Stimulated activated naive CD8-positive, alpha-beta T cell treated with anti-CD3 and anti-CD28 coated beads, Interleukin-15, amount 100 ng/mL, for 72 hours (primary cell): ENCODE results near the gene OOSP1.

Experiments
- ATAC-seq: fragments of 150-1000 bp; cut with Tn5 transposase; 2 replicates; pipeline ENCODE4 v1.10.0; 2021; ENCODE audit warnings: mild to moderate bottlenecking, moderate library complexity
- DNase-seq, 2 donors: peaks; one replicate each; pipeline ENCODE4 v3.0.0; 2021 to 2022
- H3K27ac Mint-ChIP-seq, 2 donors: one replicate each; pipeline ENCODE4 v1.8.0; 2022; ENCODE audit warnings: mild to moderate bottlenecking in 2 of 2, mixed read lengths in 2 of 2, moderate library complexity in 2 of 2
- H3K27me3 Mint-ChIP-seq: one replicate; pipeline ENCODE4 v1.8.0; 2022; ENCODE audit warnings: mixed read lengths
- H3K4me1 Mint-ChIP-seq: one replicate; pipeline ENCODE4 v1.8.0; 2022; ENCODE audit warnings: mild to moderate bottlenecking, mixed read lengths
- H3K4me3 Mint-ChIP-seq, 2 donors: one replicate each; pipeline ENCODE4 v1.8.0; 2022; ENCODE audit warnings: mild to moderate bottlenecking in 2 of 2, mixed read lengths in 2 of 2, moderate library complexity in 1 of 2
- H3K9me3 Mint-ChIP-seq, 2 donors: one replicate each; pipeline ENCODE4 v1.8.0; 2022; ENCODE audit warnings: mixed read lengths in 2 of 2

The OOSP1 gene

GRCh38 chr11:59983212-59983611, 45.0 kb downstream of the OOSP1 start:
- Mint-ChIP-seq H3K27ac (no peak overlapping the region), H3K27me3 (no peaks in the 10 kb centered on the region), H3K4me3 (no peak overlapping the region), H3K4me1 (no peaks in the 10 kb centered on the region), H3K9me3 (no peaks in the 10 kb centered on the region)
- ATAC-seq (no peak), DNase-seq (no peak)

DNA sequence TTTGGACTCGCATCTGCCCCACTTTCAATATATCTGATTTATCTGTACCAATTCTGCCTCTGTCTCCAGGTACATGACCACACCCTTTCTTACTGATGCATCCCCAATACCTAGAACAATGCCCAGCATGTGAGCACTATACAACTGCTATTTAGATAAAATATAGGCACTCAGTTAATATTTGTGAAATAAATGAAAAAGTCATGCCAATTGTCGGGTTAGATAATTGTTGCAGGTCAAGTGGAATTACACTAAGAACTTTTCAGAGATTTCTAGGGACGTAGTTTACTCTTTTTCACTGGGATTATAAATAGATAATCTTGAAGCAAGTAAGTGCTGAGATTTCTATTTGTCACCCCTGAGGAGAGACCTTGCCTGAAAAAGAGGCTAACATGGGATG, 46.1 kb downstream of the OOSP1 start:
- Mint-ChIP-seq H3K4me1 (no peaks in the 10 kb centered on the region), H3K27me3 (no peaks in the 10 kb centered on the region), H3K27ac (no peak overlapping the region), H3K4me3 (no peak overlapping the region), H3K9me3 (peaks cover 6 to 7% of the 10 kb centered on the region in 2 donors)
- DNase-seq (no peak), ATAC-seq (no peak)

DNA sequence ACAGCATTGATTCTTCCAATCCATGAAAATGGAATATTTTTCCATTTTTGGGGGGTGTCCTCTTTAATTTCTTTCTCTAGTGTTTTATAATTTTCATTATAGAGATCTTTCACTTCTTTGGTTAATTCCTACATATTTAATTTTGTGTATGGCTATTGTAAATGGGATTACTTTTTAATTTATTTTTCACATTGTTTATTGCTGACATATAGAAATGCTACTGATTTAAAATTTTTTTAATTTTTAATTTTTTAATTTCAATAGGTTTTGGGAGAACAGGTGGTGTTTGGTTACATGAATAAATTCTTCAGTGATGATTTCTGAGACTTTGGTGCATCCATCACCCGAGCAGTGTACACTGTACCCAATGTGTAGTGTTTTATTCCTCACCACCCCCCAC, 52.2 kb downstream of the OOSP1 start:
- no peak for DNase-seq
- H3K4me1 Mint-ChIP-seq = no peaks in the 10 kb centered on the region
- peaks cover 21% of the 10 kb centered on the region for H3K27me3 Mint-ChIP-seq
- H3K4me3 Mint-ChIP-seq = no peak overlapping the region
- H3K27ac Mint-ChIP-seq = no peak overlapping the region
- peaks cover 19 to 33% of the 10 kb centered on the region in 2 donors for H3K9me3 Mint-ChIP-seq
- no peak for ATAC-seq

DNA sequence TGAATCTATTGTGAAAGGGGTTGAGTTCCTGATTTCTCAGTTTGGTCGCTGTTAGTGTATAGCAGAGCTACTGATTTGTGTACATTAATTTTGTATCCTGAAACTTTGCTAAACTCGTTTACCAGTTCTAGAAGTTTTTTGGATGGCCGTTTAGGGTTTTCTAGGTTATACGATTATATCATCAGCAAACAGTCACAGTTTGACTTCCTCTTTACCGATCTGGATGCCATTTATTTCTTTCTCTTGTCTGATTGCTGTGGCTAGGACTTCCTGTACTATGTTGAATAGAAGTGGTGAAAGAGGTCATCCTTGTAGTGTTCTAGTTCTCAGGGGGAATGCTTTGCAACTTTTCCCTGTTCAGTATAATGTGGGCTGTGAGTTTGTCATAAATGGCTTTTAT, 54.2 kb downstream of the OOSP1 start:
- Mint-ChIP-seq H3K27ac (no peak overlapping the region), H3K27me3 (peaks cover 21% of the 10 kb centered on the region), H3K4me1 (no peaks in the 10 kb centered on the region), H3K9me3 (peaks cover 19 to 33% of the 10 kb centered on the region in 2 donors), H3K4me3 (no peak overlapping the region)
- DNase-seq = no peak
- no peak for ATAC-seq

DNA sequence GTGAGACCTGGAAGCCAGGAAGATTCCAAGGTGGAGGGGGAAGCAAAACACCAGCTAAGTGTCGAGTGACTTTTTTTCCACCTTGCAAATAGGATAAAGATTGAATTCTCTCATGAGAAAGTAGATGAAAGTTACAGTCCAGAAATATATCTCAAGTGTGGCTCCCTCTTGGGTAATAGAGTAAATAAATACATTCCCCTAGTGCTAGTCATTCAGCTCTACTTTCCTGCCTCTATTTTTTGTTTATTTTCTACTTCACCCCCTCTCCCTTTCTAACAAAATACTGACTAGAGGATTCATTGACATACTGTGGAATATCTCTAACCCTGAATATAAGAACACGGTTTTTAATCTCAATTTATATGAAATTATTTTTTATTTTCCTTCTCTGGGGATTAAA, 59.6 kb downstream of the OOSP1 start:
- H3K27ac Mint-ChIP-seq = no peak overlapping the region
- ATAC-seq = no peak
- H3K9me3 Mint-ChIP-seq = no peaks in the 10 kb centered on the region

GRCh38 chr11:59999691-60000090, 61.5 kb downstream of the OOSP1 start:
- ATAC-seq (no peak), DNase-seq (no peak)
- Mint-ChIP-seq H3K27ac (no peak overlapping the region), H3K9me3 (no peaks in the 10 kb centered on the region), H3K4me3 (no peak overlapping the region), H3K27me3 (peaks cover 14% of the 10 kb centered on the region), H3K4me1 (no peaks in the 10 kb centered on the region)

More for the DNA sequence above, 59.6 kb downstream of the OOSP1 start:
- Mint-ChIP-seq H3K27me3 (peaks cover 13% of the 10 kb centered on the region), H3K4me1 (no peaks in the 10 kb centered on the region), H3K4me3 (no peak overlapping the region)
- DNase-seq = no peak

- DNase-seq (no peak), ATAC-seq (no peak)
- no peaks in the 10 kb centered on the region for H3K9me3 Mint-ChIP-seq
- no peak overlapping the region for H3K4me3 Mint-ChIP-seq
- H3K4me1 Mint-ChIP-seq = no peaks in the 10 kb centered on the region
- peaks cover 22% of the 10 kb centered on the region for H3K27me3 Mint-ChIP-seq
- no peak overlapping the region for H3K27ac Mint-ChIP-seq
Measured at GRCh38 chr11:60003729-60004128, 65.5 kb downstream of the OOSP1 start.

DNA sequence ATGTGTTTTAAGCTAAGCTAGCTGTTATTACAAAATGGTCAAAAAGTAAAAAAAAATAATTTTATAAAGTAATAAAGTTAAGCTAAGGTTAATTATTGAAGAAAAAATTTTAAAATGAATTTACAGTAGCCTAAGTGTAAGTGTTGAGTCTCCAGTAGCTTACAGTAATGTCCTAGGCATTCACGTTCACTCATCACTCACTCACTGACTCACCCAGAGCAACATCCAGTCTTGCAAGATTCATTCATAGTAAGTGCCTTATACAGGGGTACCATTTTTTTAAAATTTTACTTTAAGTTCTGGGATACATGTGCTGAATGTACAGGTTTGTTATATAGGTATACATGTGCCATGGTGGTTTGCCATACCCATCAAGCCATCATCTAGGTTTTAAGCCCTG, 67.1 kb downstream of the OOSP1 start:
- no peak for DNase-seq
- Mint-ChIP-seq H3K4me3 (no peak overlapping the region), H3K27ac (no peak overlapping the region), H3K27me3 (peaks cover 33% of the 10 kb centered on the region), H3K4me1 (no peaks in the 10 kb centered on the region), H3K9me3 (no peaks in the 10 kb centered on the region)
- ATAC-seq = no peak
